Measurements from ENCODE around the gene IFI16.
A peak's percentile ranks its signal among the peaks of the same experiment; 100 is the strongest.
"Not testable (repeated sequence)": the region's sequence is repeated elsewhere in the genome, so short reads cannot be mapped to it uniquely, and the experiment has no call there.

IFI16 gene

DNA sequence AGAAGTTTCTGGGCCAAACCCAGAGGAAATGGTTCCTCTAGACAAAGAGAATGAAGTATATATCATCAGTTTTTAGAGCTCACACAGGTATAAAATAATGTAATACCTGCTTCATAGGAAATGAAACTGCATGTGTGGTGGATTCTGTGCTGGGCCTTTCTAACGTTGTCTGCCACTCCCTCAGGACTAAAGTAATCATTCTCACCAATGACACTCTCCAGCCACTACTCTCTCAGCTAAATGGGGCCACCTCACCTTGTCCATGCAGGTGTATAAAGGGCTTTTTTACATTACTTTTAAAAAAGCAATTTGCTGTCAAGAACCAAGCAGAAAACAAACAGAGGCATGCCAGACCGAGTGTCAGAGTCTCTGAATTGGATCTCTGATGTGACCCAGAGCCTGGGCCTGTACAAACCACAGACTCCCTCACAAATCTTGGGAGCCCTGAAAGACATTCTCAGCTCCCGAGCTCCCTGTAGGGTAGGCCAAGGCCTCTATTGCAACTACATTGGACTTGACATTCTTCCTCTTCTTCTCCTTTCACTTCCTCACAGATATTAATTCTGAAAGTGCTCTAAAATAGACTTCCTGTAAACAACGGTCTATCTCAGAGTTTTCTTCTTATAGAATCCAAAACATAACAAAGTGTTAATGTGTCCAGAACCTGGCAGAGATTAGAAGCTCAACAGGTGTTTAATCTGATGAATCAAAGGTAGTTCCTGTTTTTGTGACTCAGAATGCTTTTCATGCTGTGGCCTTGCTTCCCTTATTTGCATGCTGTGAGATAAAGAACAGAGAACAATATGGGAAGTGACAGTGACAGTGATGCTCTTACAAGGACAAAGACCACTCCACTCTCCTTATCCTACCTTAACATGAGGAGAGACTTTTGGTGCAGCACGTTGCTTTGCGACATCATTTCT lies 58.3 kb downstream of the IFI16 start:
- no peak for DNase-seq

GRCh38 chr1:159068886-159069285 lies 59.2 kb downstream of the IFI16 start:
- no peak for DNase-seq

DNA sequence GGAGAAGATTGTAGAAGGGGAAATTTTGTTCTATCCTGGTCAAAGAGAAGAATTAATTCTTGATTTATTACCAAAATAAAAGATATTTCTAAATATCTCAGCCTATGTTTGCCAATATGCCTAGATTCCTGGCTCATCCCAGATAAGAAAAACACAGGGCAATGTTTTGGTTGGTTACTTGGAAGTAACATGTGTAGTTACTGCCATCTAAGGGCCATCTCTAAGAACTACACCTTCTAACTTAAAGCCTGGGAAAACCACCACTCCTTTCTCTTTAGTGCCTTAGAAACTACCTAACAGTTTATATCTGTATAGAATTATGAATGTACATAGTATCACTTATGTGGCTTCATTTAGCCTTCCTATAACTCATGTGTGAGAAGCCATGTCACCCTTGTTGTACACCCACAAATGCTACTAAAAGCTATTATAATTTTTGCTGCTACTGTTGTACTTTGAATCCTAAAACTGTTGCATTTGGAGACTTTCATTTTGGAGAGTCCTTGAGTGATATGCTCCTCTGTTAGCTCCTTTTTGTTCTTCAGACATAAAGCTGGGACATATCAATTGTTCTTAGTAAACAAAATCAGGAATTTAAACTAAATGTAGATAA lies 62.4 kb downstream of the IFI16 start:
- DNase-seq = peak; percentile 16

DNA sequence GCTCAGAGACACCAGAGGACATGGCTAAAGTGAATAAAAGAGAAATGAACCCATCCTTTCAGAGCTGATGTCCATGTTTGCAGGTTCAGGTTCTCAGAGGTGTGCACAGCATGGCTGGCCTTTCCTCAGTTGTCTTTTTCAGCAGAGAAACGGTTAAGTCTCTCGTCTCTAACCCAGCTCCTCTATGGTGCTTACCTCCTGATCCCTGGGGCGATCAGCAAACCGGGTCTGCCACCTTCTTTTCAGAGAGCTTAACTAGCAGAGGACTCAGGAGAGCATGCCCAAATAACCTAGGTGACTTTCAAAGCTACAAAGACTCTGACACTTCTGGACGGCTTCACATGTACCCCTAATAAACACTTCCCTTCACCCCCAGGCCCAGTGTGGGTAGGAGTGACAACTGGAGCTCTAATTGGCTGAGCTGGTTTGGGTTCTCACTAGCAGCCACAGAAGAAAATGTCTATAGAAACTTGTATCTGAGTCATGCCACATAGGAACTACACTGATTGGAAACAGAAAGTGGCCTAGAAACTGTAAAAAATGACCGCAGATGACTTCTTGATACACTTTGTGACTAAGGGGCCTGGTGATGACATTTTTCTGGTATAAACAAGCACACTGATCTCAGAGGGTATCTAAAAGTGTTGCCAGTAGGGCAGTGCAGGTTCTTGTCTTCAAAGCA lies 66.9 kb downstream of the IFI16 start, which contains the start of gene AIM2:
AIM2 (minus strand) TSS at position 329 of the 682 bp plus-strand sequence. CDS start 3,267 bp downstream, outside the sequence.
- no peak for DNase-seq

DNA sequence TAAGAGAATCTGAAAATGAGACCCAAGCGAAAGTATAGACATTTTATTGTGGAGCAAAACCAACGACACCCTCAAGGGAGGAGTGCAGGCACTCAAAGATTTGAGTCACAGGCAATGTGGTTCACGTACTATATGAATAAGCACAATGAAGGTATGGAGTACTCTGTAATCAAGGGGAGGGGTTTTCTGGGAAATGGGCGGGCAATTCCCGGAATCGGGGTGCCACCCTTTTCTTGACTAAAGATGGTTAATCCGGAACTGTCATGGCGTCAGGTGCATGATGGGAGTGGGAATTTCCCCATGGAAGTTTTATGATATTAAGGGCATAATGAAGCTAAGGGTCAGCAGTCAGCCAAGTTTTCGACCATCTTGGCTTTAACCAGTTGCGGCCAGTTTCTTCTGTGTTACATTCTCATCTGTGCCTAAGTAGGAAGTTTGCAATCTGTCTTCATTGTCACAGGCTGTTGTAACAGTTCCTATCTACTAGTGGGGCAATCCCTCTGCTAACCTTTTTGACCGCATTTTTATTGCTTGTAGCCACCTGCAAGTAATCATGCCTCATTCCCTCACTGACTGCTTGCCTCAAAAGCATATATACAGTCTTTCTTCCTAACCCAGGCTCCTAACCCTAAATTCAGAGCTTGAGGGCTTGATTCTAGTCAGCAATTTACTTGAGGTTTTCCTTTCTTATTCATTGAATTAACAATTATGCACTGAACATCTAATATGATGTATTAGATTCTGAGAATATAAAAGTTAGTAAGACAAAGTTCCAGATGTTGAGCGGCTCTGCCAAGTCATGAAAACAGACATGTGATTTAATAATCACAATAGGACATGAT lies 67.6 kb downstream of the IFI16 start:
- no peak for DNase-seq

GRCh38 chr1:159079525-159079924 lies 69.8 kb downstream of the IFI16 start:
- no peak for DNase-seq

- no peak for DNase-seq
Measured at GRCh38 chr1:159081626-159082025, 71.9 kb downstream of the IFI16 start.

DNA sequence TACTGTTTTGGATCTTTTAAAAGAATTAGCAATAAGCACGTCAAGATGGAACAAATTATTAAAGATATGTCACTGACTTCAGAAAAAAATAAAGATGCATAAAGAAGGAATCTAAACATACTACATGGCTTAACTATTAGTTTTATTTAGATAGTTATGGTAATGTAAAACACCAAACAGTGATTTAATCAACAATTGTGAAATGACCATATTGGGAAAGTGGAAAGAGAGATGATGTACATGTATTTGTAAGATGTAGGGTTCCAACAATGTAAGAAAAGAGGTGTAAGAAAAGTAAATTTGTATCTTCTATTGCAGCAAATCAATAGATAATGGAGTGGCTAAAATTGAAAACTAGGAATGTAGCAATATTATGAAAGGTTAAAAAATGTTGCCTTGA lies 73.3 kb downstream of the IFI16 start:
- DNase-seq = no peak

GRCh38 chr1:159084152-159084551 lies 74.4 kb downstream of the IFI16 start:
- DNase-seq = no peak

- DNase-seq = no peak
Measured at GRCh38 chr1:159084867-159085266, 75.2 kb downstream of the IFI16 start.

DNA sequence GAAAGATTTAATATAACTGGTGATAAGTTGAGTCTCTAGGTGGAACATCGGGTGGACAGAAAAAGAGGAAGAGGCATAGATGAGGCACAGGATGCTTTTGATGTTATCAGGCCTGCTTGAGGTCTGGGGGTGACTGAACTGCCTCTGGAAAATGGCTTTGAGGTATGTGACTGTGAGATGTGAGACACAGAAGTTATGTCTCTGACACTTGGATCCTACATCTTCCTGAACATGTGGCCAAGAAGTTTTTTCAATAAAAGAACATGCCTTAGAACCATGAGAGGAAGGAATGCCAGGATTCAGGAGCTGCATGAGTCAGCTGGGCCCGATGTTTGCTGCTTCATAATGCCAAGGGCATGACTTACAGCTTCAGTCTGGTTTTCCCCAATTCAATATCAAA lies 78.3 kb downstream of the IFI16 start:
- no peak for DNase-seq

DNA sequence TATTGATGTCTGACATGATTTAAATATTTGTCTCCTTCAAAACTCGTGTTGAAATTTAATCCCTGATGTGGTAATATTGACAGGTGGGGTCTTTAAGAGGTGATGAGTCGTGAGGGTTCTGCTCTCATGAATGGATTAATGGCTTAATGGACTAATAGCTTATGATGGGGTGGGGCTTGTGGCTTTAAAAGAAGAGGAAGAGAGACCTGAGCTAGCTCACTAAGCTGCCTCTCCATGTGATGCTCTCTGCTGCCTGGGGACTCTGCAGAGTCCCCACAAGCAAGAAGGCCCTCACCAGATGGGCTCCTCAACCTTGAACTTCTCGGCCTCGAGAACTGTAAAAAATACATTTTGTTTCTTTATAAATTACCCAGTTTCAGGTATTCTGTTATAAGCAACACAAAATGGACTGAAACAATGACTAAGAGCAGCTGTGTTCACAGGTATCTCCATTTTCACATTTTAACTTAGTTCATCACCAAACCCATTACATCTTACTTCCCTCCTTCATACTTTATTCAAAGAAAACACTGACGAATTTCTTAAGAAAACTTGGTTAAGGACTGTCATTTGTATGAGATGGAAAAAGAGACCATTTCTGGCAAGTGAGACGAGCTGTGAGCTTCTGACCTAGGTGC lies 79.0 kb downstream of the IFI16 start:
- DNase-seq = no peak

GRCh38 chr1:159089184-159089791 lies 79.6 kb downstream of the IFI16 start:
- DNase-seq = no peak

- DNase-seq = no peak
Measured at GRCh38 chr1:159090286-159091179, 80.8 kb downstream of the IFI16 start.

DNA sequence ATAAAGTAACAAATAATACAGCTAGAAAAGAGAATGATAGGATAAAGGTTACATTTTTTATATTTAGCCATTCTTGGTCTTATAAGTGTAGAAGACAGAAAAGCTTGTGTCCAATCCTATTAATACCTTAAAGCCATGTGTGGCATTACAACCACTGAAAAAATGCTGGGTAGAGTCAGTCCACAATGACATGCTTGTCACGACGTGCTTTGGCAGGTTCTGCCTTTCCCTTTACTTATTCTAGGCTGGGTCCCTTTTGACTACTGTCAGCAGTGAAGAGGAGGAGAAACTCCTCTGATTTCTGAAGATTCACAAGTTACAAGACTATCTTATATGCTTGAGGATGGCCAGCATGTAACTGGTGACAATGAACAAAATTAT lies 81.5 kb downstream of the IFI16 start:
- DNase-seq = no peak

DNA sequence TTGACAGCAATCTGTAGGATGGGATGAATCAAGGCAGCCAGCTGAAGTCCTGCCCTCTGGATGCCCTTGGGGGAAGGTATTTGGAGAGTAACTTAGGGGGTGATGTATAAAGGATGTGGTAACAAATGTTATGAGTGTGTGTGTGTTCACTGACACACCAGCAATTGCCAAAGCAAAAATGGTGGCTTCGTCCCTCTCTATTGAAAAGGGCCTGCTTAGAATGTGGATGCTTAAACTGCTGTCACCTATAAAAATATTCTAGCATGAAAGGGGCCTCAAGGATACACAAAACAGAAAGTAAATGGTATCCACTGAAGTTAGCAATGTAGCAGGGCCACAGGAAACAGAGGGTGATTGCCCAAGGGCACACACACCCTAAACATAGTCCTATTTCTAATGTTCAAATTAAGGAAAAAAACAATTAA lies 81.9 kb downstream of the IFI16 start:
- DNase-seq = no peak

GRCh38 chr1:159092036-159092760 lies 82.5 kb downstream of the IFI16 start:
- no peak for DNase-seq

- no peak for DNase-seq
Measured at GRCh38 chr1:159098596-159098995, 88.9 kb downstream of the IFI16 start.

DNA sequence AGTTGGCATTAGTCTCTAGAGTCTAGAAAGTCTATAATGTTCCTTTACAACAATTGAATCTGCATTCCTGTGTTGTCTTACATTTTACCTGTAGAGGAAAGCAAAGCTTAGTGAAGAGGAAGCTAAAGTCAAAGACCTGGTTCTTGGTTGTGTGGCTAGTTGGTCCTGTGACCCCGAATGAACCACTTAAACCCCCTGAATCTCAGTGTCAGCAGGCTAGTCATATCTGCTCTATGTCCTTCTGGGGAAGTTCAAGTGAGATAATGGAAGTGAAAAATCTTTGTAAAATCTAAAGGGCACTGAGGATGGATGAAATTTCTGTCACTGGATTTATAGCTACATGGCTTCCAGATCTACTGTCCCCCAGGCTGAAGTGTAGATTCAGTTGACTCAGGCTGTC lies 90.9 kb downstream of the IFI16 start:
- DNase-seq = no peak

- DNase-seq = not testable (repeated sequence)
Measured at GRCh38 chr1:159103021-159103420, 93.3 kb downstream of the IFI16 start.

Data from NCI-H2107 (cell line).